OCI-LY1 (cell line): Measurements from ENCODE around the gene TF.

Experiments
- H2AFZ ChIP-seq: fragments of 200-600 bp; sonication (generic), shearing (Covaris generic); 2 replicates; pipeline ENCODE4 v1.6.0; 2014; ENCODE audit warnings: antibody characterized with exemption, mild to moderate bottlenecking, low read length
- H3F3A ChIP-seq: fragments of 200-600 bp; sonication (generic), shearing (Covaris generic); 2 replicates; pipeline ENCODE4 v1.6.0; 2014; ENCODE audit warnings: mild to moderate bottlenecking, antibody characterized with exemption, low read length, moderate library complexity; ENCODE audit not compliant: insufficient read depth
- H3K27ac ChIP-seq: fragments of 200-600 bp; sonication (generic); 2 replicates; pipeline ENCODE4 v1.5.1; 2014; ENCODE audit warnings: low read length, mixed run types, mild to moderate bottlenecking, low read depth; ENCODE audit not compliant: poor library complexity, severe bottlenecking
- H3K27me3 ChIP-seq: fragments of 200-600 bp; sonication (generic); 2 replicates; pipeline ENCODE4 v1.6.0; 2014; ENCODE audit warnings: antibody characterized with exemption, mild to moderate bottlenecking, low read length, moderate library complexity; ENCODE audit not compliant: insufficient read depth
- H3K36me3 ChIP-seq: fragments of 200-600 bp; sonication (generic); 2 replicates; pipeline ENCODE4 v1.6.1; 2014; ENCODE audit warnings: mild to moderate bottlenecking, antibody characterized with exemption, low read length, moderate library complexity, mixed read lengths; ENCODE audit not compliant: insufficient read depth
- H3K4me1 ChIP-seq: fragments of 200-600 bp; sonication (generic); 2 replicates; pipeline ENCODE4 v1.5.1; 2014; ENCODE audit warnings: mild to moderate bottlenecking, low read length, moderate library complexity; ENCODE audit not compliant: insufficient read depth, severe bottlenecking
- H3K4me2 ChIP-seq: fragments of 200-600 bp; sonication (generic), shearing (Covaris generic); 2 replicates; pipeline ENCODE4 v1.6.1; 2014; ENCODE audit warnings: low read length
- H3K4me3 ChIP-seq: fragments of 200-600 bp; sonication (generic); 2 replicates; pipeline ENCODE4 v1.5.1; 2014; ENCODE audit warnings: low read length, low read depth, mild to moderate bottlenecking, mixed read lengths; ENCODE audit not compliant: poor library complexity, severe bottlenecking
- H3K79me2 ChIP-seq: fragments of 200-600 bp; shearing (Covaris generic); 2 replicates; pipeline ENCODE4 v1.6.1; 2016; ENCODE audit warnings: mixed run types, low read length, mixed read lengths; ENCODE audit not compliant: insufficient read depth
- H3K9ac ChIP-seq: fragments of 200-600 bp; sonication (generic), shearing (Covaris generic); 2 replicates; pipeline ENCODE4 v1.6.1; 2014; ENCODE audit warnings: mild to moderate bottlenecking, low read length, mixed read lengths
- H3K9me2 ChIP-seq: fragments of 200-600 bp; sonication (generic), shearing (Covaris generic); 2 replicates; pipeline ENCODE4 v1.6.1; 2014; ENCODE audit warnings: low read depth, mild to moderate bottlenecking, low read length, mixed read lengths
- H3K9me3 ChIP-seq: fragments of 200-600 bp; shearing (Covaris generic); 2 replicates; pipeline ENCODE4 v1.6.1; 2014; ENCODE audit warnings: low read length, mixed read lengths
- H4K20me1 ChIP-seq: fragments of 200-600 bp; sonication (generic), shearing (Covaris generic); 2 replicates; pipeline ENCODE4 v1.6.0; 2016; ENCODE audit warnings: mild to moderate bottlenecking, low read length; ENCODE audit not compliant: insufficient read depth
- EZH2 ChIP-seq: fragments of 200-600 bp; sonication (generic), shearing (Covaris generic); IDR thresholded peaks from 2 replicates; pipeline ENCODE4 v1.8.0; 2017; ENCODE audit warnings: borderline replicate concordance, mixed run types, mild to moderate bottlenecking, antibody characterized with exemption, low read length, moderate library complexity, mixed read lengths
- TF ChIP-seq, protein P1 (sequence below): fragments of 200-600 bp; sonication (generic), shearing (Covaris generic); IDR thresholded peaks from 2 replicates; pipeline ENCODE4 v1.5.1; 2017; ENCODE audit warnings: mild to moderate bottlenecking, antibody characterized with exemption, low read length, moderate library complexity, mixed read lengths

Gene TF

DNA sequence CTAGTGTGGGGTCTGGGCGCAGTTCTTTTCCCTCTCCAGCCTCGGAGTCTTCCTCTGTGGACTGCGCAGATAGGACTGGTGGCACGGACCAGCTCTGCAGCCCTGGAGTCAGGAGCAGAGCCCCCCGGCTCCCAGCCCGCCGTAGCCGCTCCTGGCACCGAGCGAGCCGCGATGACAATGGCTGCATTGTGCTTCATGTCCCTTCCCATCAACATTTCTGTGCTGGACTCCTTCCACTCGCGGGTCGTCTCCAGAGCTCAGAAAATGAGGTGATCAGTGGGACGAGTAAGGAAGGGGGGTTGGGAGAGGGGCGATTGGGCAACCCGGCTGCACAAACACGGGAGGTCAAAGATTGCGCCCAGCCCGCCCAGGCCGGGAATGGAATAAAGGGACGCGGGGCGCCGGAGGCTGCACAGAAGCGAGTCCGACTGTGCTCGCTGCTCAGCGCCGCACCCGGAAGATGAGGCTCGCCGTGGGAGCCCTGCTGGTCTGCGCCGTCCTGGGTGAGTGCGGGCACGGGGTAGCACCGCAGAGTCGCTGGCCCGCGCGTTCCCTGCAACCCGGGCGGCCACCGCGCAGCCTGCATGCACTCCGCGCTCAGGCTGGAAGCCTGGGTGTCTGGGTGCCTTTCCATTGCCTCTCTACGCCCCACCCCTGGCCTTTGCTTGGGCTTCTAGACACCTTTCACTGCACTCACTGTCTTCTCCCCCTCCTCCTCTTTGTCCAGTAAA lies at the start of gene TF:
Gene TF (plus strand): TSS at position 413 of the 731 bp plus-strand sequence. CDS start 48 bp downstream, at position 461.
- Histone ChIP-seq H3K4me3 (no peak within 1 kb of the TSS), H3F3A (no peaks in the 10 kb centered on the region)

GRCh38 chr3:133697960-133698359 lies 48.2 kb upstream of the TF start:
- TF ChIP-seq, protein P1, sequence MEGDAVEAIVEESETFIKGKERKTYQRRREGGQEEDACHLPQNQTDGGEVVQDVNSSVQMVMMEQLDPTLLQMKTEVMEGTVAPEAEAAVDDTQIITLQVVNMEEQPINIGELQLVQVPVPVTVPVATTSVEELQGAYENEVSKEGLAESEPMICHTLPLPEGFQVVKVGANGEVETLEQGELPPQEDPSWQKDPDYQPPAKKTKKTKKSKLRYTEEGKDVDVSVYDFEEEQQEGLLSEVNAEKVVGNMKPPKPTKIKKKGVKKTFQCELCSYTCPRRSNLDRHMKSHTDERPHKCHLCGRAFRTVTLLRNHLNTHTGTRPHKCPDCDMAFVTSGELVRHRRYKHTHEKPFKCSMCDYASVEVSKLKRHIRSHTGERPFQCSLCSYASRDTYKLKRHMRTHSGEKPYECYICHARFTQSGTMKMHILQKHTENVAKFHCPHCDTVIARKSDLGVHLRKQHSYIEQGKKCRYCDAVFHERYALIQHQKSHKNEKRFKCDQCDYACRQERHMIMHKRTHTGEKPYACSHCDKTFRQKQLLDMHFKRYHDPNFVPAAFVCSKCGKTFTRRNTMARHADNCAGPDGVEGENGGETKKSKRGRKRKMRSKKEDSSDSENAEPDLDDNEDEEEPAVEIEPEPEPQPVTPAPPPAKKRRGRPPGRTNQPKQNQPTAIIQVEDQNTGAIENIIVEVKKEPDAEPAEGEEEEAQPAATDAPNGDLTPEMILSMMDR: no peak
- no peak for TF ChIP-seq EZH2
- Histone ChIP-seq H3K4me3 (no peak overlapping the region), H4K20me1 (no peaks in the 10 kb centered on the region), H3K9me2 (no peaks in the 10 kb centered on the region), H3K9ac (no peak overlapping the region), H3K4me1 (no peaks in the 10 kb centered on the region), H2AFZ (no peak overlapping the region), H3K9me3 (no peaks in the 10 kb centered on the region), H3K27me3 (0 out of 2 replicates have a peak, but pooled peaks cover 9% of the 10 kb centered on the region), H3F3A (no peaks in the 10 kb centered on the region), H3K79me2 (no peaks in the 10 kb centered on the region), H3K27ac (no peak overlapping the region), H3K4me2 (no peak overlapping the region), H3K36me3 (no peaks in the 10 kb centered on the region)

More for the DNA sequence above, at the start of gene TF:
- H3K27me3 ChIP-seq: peaks cover 9% of the 10 kb centered on the region; the same call in 1 of the 2 replicates
- H4K20me1 ChIP-seq: no peaks in the 10 kb centered on the region
- no peak within 1 kb of the TSS for H3K9ac ChIP-seq
- no peaks in the 10 kb centered on the region for H3K79me2 ChIP-seq
- no peaks in the 10 kb centered on the region for H3K4me1 ChIP-seq
- H3K9me3 ChIP-seq: no peaks in the 10 kb centered on the region
- no peak within 1 kb of the TSS for H3K27ac ChIP-seq
- H3K4me2 ChIP-seq: no peak within 1 kb of the TSS
- TF ChIP-seq, protein P1: no peak
- TF ChIP-seq EZH2: no peak
- no peak within 1 kb of the TSS for H2AFZ ChIP-seq
- no peaks in the 10 kb centered on the region for H3K36me3 ChIP-seq
- H3K9me2 ChIP-seq: no peaks in the 10 kb centered on the region

- Histone ChIP-seq H3K4me3 (no peak overlapping the region), H3K36me3 (no peaks in the 10 kb centered on the region), H3K4me2 (no peak overlapping the region), H3K4me1 (no peaks in the 10 kb centered on the region), H3K9ac (no peak overlapping the region), H2AFZ (no peak overlapping the region), H3K79me2 (no peaks in the 10 kb centered on the region), H3F3A (no peaks in the 10 kb centered on the region), H3K9me2 (no peaks in the 10 kb centered on the region), H3K27ac (no peak overlapping the region), H4K20me1 (no peaks in the 10 kb centered on the region), H3K9me3 (no peaks in the 10 kb centered on the region), H3K27me3 (0 out of 2 replicates have a peak, but pooled peaks cover 4% of the 10 kb centered on the region)
- TF ChIP-seq EZH2: no peak
- TF ChIP-seq, protein P1: no peak
These were observed 46.7 kb upstream of the TF start for GRCh38 chr3:133699467-133699866.
